Activated naive CD4-positive, alpha-beta T cell treated with anti-CD3 and anti-CD28 coated beads, Interleukin-2, amount 10 ng/mL, durations not matched to agents 5 hours and 36 hours (primary cell): Measurements from ENCODE around the gene BCL2L2. TPM values are rescaled to one million over a fixed set of nuclear protein-coding genes. Genes with fewer than 3 reads are reported as not detected.

ENCODE experiments used
- total RNA-seq, 2 experiments: library from RNA; stranded (reverse); gene quantifications; one replicate each; pipeline ENCODE4 v1.2.3, GENCODE V29; 2021

The BCL2L2 gene
- total RNA-seq = 1 to 10 TPM; 2.1 to 3.0 TPM

GRCh38 chr14:23306412-23307145 lies at the start of gene BCL2L2:
BCL2L2 (plus strand) TSS chr14:23306833; CDS start chr14:23307768, 935 bp downstream.

GRCh38 chr14:23286020-23286901 lies 20.4 kb upstream of the BCL2L2 start, which contains the start of gene HOMEZ:
HOMEZ (minus strand) TSS chr14:23286132; CDS start chr14:23285952, 180 bp downstream.

GRCh38 chr14:23302290-23303225 lies 4.1 kb upstream of the BCL2L2 start, which contains the start of gene PPP1R3E:
PPP1R3E (minus strand) TSS chr14:23302859; CDS start chr14:23302576, 283 bp downstream.

GRCh38 chr14:23320584-23321571 lies 14.2 kb downstream of the BCL2L2 start, which contains the start of gene PABPN1:
PABPN1 (plus strand) TSS chr14:23321457; CDS start chr14:23321470, 13 bp downstream.

GRCh38 chr14:23352506-23353432 lies 46.1 kb downstream of the BCL2L2 start, which contains the start of gene SLC22A17:
SLC22A17 (minus strand) TSS chr14:23352887.

Other genes with a start within 250 kb of the BCL2L2 start
- 1 to 10 TPM; 2.3 to 2.5 TPM for gene CDH24, start 249.3 kb upstream of the BCL2L2 start, total RNA-seq
- gene ACIN1, start 211.7 kb upstream of the BCL2L2 start, total RNA-seq = 100 to 1,000 TPM; 189 to 193 TPM
- 10 to 100 TPM; 45.2 to 50.7 TPM for gene C14orf119, start 211.3 kb upstream of the BCL2L2 start, total RNA-seq
- gene CIROP, start 201.8 kb upstream of the BCL2L2 start, total RNA-seq = not detected
- gene CEBPE, start 187.6 kb upstream of the BCL2L2 start, total RNA-seq = 1 to 10 TPM in 1 of 2 experiments, under 1 TPM in 1; 0.96 to 1.0 TPM
- gene SLC7A8, start 123.2 kb upstream of the BCL2L2 start, total RNA-seq = under 1 TPM; 0.22 to 0.40 TPM
- not detected for gene RNF212B, start 68.9 kb upstream of the BCL2L2 start, total RNA-seq
- gene HOMEZ, start 20.7 kb upstream of the BCL2L2 start, total RNA-seq = 10 to 100 TPM; 13.4 to 13.5 TPM
- 10 to 100 TPM; 46.0 to 56.1 TPM for gene PPP1R3E, start 4.0 kb upstream of the BCL2L2 start, total RNA-seq
- gene PABPN1, start 14.6 kb downstream of the BCL2L2 start, total RNA-seq = 100 to 1,000 TPM; 186 to 197 TPM
- 1 to 10 TPM; 2.1 to 2.2 TPM for gene SLC22A17, start 46.1 kb downstream of the BCL2L2 start, total RNA-seq
- not detected for gene EFS, start 58.3 kb downstream of the BCL2L2 start, total RNA-seq
- gene IL25, start 66.0 kb downstream of the BCL2L2 start, total RNA-seq = not detected
- gene CMTM5, start 70.2 kb downstream of the BCL2L2 start, total RNA-seq = not detected
- gene MYH6, start 101.4 kb downstream of the BCL2L2 start, total RNA-seq = not detected
- gene MYH7, start 128.8 kb downstream of the BCL2L2 start, total RNA-seq = not detected
- 10 to 100 TPM; 41.3 to 42.3 TPM for gene NGDN, start 162.9 kb downstream of the BCL2L2 start, total RNA-seq
- under 1 TPM; 0.53 to 0.93 TPM for gene ZFHX2, start 244.9 kb downstream of the BCL2L2 start, total RNA-seq
- 10 to 100 TPM; 10.3 to 13.4 TPM for gene THTPA, start 249.4 kb downstream of the BCL2L2 start, total RNA-seq